NOMO-1 treated with dmso at 0.1 percent for 144 hours (cell line): ENCODE measurements around the gene FGF5.
"Not testable (repeated sequence)": the region's sequence is repeated elsewhere in the genome, so short reads cannot be mapped to it uniquely, and the experiment has no call there.

Experiments
- DNase-seq: peaks from one replicate; lab custom pipeline; 2025; ENCODE audit not compliant: unreplicated experiment; lab: John Stamatoyannopoulos, UW

FGF5 gene

GRCh38 chr4:80266253-80266901, at the start of gene FGF5:
FGF5 (plus strand) TSS chr4:80266664; CDS start chr4:80266825, 161 bp downstream.
- no peak for DNase-seq

- DNase-seq: no peak
These were observed 47.0 kb upstream of the FGF5 start for GRCh38 chr4:80219301-80220025.

GRCh38 chr4:80220711-80221110, 45.8 kb upstream of the FGF5 start:
- DNase-seq: no peak

- DNase-seq: no peak
These were observed 45.3 kb upstream of the FGF5 start for GRCh38 chr4:80221161-80221560.

GRCh38 chr4:80225595-80225994, 40.9 kb upstream of the FGF5 start:
- no peak for DNase-seq

GRCh38 chr4:80226094-80226493, 40.4 kb upstream of the FGF5 start:
- DNase-seq: no peak

- DNase-seq: no peak
These were observed 38.0 kb upstream of the FGF5 start for GRCh38 chr4:80228460-80228859.

- no peak for DNase-seq
These were observed 37.3 kb upstream of the FGF5 start for GRCh38 chr4:80229128-80229527.

GRCh38 chr4:80229590-80229989, 36.9 kb upstream of the FGF5 start:
- DNase-seq: no peak

- DNase-seq: no peak
These were observed 35.3 kb upstream of the FGF5 start for GRCh38 chr4:80231180-80231579.

GRCh38 chr4:80232707-80233370, 33.6 kb upstream of the FGF5 start:
- DNase-seq: no peak

- DNase-seq: no peak
These were observed 33.1 kb upstream of the FGF5 start for GRCh38 chr4:80233390-80233789.

GRCh38 chr4:80235451-80235850, 31.0 kb upstream of the FGF5 start:
- no peak for DNase-seq

GRCh38 chr4:80237992-80238391, 28.5 kb upstream of the FGF5 start:
- DNase-seq: no peak

GRCh38 chr4:80239480-80240150, 26.8 kb upstream of the FGF5 start:
- no peak for DNase-seq

GRCh38 chr4:80240976-80241375, 25.5 kb upstream of the FGF5 start:
- no peak for DNase-seq

- no peak for DNase-seq
These were observed 23.0 kb upstream of the FGF5 start for GRCh38 chr4:80243274-80244018.

GRCh38 chr4:80247484-80247883, 19.0 kb upstream of the FGF5 start:
- DNase-seq: not testable (repeated sequence)

- DNase-seq: no peak
These were observed 17.3 kb upstream of the FGF5 start for GRCh38 chr4:80249144-80249543.

- DNase-seq: no peak
These were observed 14.0 kb upstream of the FGF5 start for GRCh38 chr4:80252427-80252826.

GRCh38 chr4:80252953-80253352, 13.5 kb upstream of the FGF5 start:
- DNase-seq: no peak
